HepG2 (cell line): Measurements from ENCODE around the gene ARFGEF3. TPM values are rescaled to one million over a fixed set of nuclear protein-coding genes. Genes with fewer than 3 reads are reported as not detected.
A peak's percentile ranks its signal among the peaks of the same experiment; 100 is the strongest.

ENCODE experiments used
- ATAC-seq: fragments of 200-7000 bp; cut with Tn5 transposase; 3 replicates; pipeline ENCODE4 v1.9.1; 2020; ENCODE audit warnings: mild to moderate bottlenecking, moderate library complexity
- BruUV-seq: library from RNA; stranded (reverse); fragments of 400-500 nt; replicated peaks from 2 replicates; lab custom pipeline; 2021; lab: Mats Ljungman, UMichigan
- CTCF ChIA-PET: fragments of 300-600 bp; formaldehyde crosslinking; extraction: SDS; loops from one replicate; lab custom pipeline; 2021; ENCODE audit warnings: low total read pairs, inconsistent platforms, low intra/inter-chr PET ratio; lab: Yijun Ruan, JAX
- POLR2A ChIA-PET: fragments of 350-600 bp; sonication (Branson Sonifier 250); formaldehyde crosslinking; loops from one replicate; lab custom pipeline; 2020; ENCODE audit warnings: antibody characterized with exemption, inconsistent platforms; lab: Yijun Ruan, JAX
- DNase-seq: peaks from one replicate; pipeline ENCODE4 v3.0.0-alpha.2; 2015; ENCODE audit warnings: low spot score
- FAIRE-seq: peaks from 3 replicates; lab custom pipeline; 2011; peaks lifted over from hg19 to GRCh38; lab: Jason Lieb, UNC
- H2AFZ ChIP-seq: one replicate; pipeline ENCODE4 v1.6.1; 2011; ENCODE audit warnings: low read length, inconsistent platforms
- H3K27ac ChIP-seq: fragments of 300-600 bp; 3 replicates; pipeline ENCODE4 v1.8.0; 2011; ENCODE audit warnings: mixed run types, mild to moderate bottlenecking, mixed read lengths, low read length, inconsistent platforms; ENCODE audit not compliant: insufficient read depth; ENCODE audit errors: extremely low read length
- H3K27me3 ChIP-seq, 2 experiments: fragments of 200-600 bp in 1 of 2; 2 replicates in 1 of 2; 3 replicates in 1 of 2; pipeline versions ENCODE4 v1.6.0 to v1.8.0; 2011; ENCODE audit warnings: low read length in 2 of 2, mild to moderate bottlenecking in 2 of 2, moderate library complexity in 2 of 2, inconsistent platforms in 1 of 2; ENCODE audit not compliant: insufficient read depth in 2 of 2, control insufficient read depth in 1 of 2
- H3K36me3 ChIP-seq, 2 experiments: fragments of 200-600 bp in 1 of 2; replicated peaks in 1 of 2; 2 replicates in 1 of 2; 3 replicates in 1 of 2; pipeline versions ENCODE4 v1.5.1 to v1.8.0; 2011; ENCODE audit warnings: low read length in 2 of 2, inconsistent platforms in 1 of 2; ENCODE audit not compliant: insufficient read depth in 2 of 2, control insufficient read depth in 1 of 2
- H3K4me1 ChIP-seq: 2 replicates; pipeline ENCODE4 v1.5.1; 2012; ENCODE audit warnings: low read length, inconsistent platforms; ENCODE audit not compliant: insufficient read depth
- H3K4me2 ChIP-seq: 2 replicates; pipeline ENCODE4 v1.6.0; 2011; ENCODE audit warnings: low read depth, low read length, inconsistent platforms
- H3K4me3 ChIP-seq, 3 experiments: fragments of 200-600 bp in 1 of 3; sonication (generic), shearing (Covaris generic) in 1 of 3; replicated peaks in 1 of 3; 2 replicates each; pipeline ENCODE4 v1.5.1; 2011 to 2016; ENCODE audit warnings: low read length in 3 of 3, inconsistent platforms in 2 of 3, low read depth in 2 of 3, mild to moderate bottlenecking in 2 of 3, control low read depth in 1 of 3, mixed read lengths in 1 of 3; ENCODE audit not compliant: insufficient read depth in 1 of 3
- H3K79me2 ChIP-seq: one replicate; pipeline ENCODE4 v1.6.1; 2011; ENCODE audit warnings: low read length, inconsistent platforms; ENCODE audit not compliant: insufficient read depth
- H3K9ac ChIP-seq: 2 replicates; pipeline ENCODE4 v1.6.0; 2011; ENCODE audit warnings: mild to moderate bottlenecking, low read depth, low read length, inconsistent platforms; ENCODE audit not compliant: insufficient read depth
- H3K9me3 ChIP-seq: 2 replicates; pipeline ENCODE4 v1.5.1; 2012; ENCODE audit warnings: mild to moderate bottlenecking, low read length
- H4K20me1 ChIP-seq: 2 replicates; pipeline ENCODE4 v1.6.0; 2011; ENCODE audit warnings: inconsistent platforms, mild to moderate bottlenecking, low read length, moderate library complexity; ENCODE audit not compliant: insufficient read depth
- ERF ChIP-seq: IDR thresholded peaks from 2 replicates; pipeline ENCODE4 v1.6.1; 2018; ENCODE audit warnings: missing biosample characterization, missing genetic modification reagents
- ETV6 ChIP-seq: sonication (generic); formaldehyde crosslinking; conservative IDR thresholded peaks from 2 replicates; pipeline ENCODE4 v1.4.0; 2020; ENCODE audit warnings: missing genetic modification reagents
- GRHL1 ChIP-seq: sonication (generic); formaldehyde crosslinking; conservative IDR thresholded peaks from 2 replicates; pipeline ENCODE4 v1.8.0; 2022; ENCODE audit warnings: missing genetic modification reagents
- IRF9 ChIP-seq: sonication (generic); formaldehyde crosslinking; IDR thresholded peaks from 2 replicates; pipeline ENCODE4 v1.8.0; 2022; ENCODE audit warnings: missing genetic modification reagents, mild to moderate bottlenecking, borderline replicate concordance
- MAZ ChIP-seq, 2 experiments: sonication (generic) in 1 of 2; formaldehyde crosslinking in 1 of 2; IDR thresholded peaks; 2 replicates each; pipeline versions ENCODE4 v1.5.0 to v1.6.1; 2012 to 2020; ENCODE audit warnings: low read depth in 2 of 2, mild to moderate bottlenecking in 2 of 2, borderline replicate concordance in 1 of 2, improper control_type of control experiment in 1 of 2, low read length in 1 of 2, missing genetic modification reagents in 1 of 2, moderate library complexity in 1 of 2
- SMC3 ChIP-seq: IDR thresholded peaks from 2 replicates; pipeline ENCODE4 v1.6.1; 2011; ENCODE audit warnings: low read length, improper control_type of control experiment
- ZBTB20 ChIP-seq: sonication (generic); formaldehyde crosslinking; IDR thresholded peaks from 2 replicates; pipeline ENCODE4 v1.8.1; 2023; ENCODE audit warnings: missing genetic modification reagents, low read depth, mild to moderate bottlenecking, borderline replicate concordance
- ZBTB38 ChIP-seq: sonication (generic); formaldehyde crosslinking; IDR thresholded peaks from 2 replicates; pipeline ENCODE4 v1.5.1; 2020; ENCODE audit warnings: mild to moderate bottlenecking, missing genetic modification reagents
- ZBTB8A ChIP-seq: sonication (generic); formaldehyde crosslinking; IDR thresholded peaks from 2 replicates; pipeline ENCODE4 v1.4.0; 2020; ENCODE audit warnings: mild to moderate bottlenecking, low read depth, missing genetic modification reagents, borderline replicate concordance
- ZFP36L1 ChIP-seq: sonication (generic); formaldehyde crosslinking; IDR thresholded peaks from 2 replicates; pipeline ENCODE4 v1.8.0; 2022; ENCODE audit warnings: mild to moderate bottlenecking, missing genetic modification reagents, moderate library complexity
- ZNF121 ChIP-seq: sonication (generic); formaldehyde crosslinking; IDR thresholded peaks from 2 replicates; pipeline ENCODE4 v1.5.0; 2020; ENCODE audit warnings: mild to moderate bottlenecking, missing genetic modification reagents
- ZNF558 ChIP-seq: sonication (generic); formaldehyde crosslinking; IDR thresholded peaks from 2 replicates; pipeline ENCODE4 v1.9.0; 2022; ENCODE audit warnings: mild to moderate bottlenecking, missing genetic modification reagents, borderline replicate concordance
- ZNF569 ChIP-seq: sonication (generic); formaldehyde crosslinking; IDR thresholded peaks from 2 replicates; pipeline ENCODE4 v1.5.0; 2020; ENCODE audit warnings: mild to moderate bottlenecking, missing genetic modification reagents, moderate library complexity, borderline replicate concordance
- ZNF841 ChIP-seq: sonication (generic); formaldehyde crosslinking; IDR thresholded peaks from 2 replicates; pipeline ENCODE4 v1.8.1; 2023; ENCODE audit warnings: missing genetic modification reagents, borderline replicate concordance
- WGBS: methylation state at CpG from one replicate; pipeline ENCODE4 v1.1.6; 2017; ENCODE audit warnings: low lambda C conversion rate; 5-methylcytosine and 5-hydroxymethylcytosine counted together
- in situ Hi-C: cut with HindIII; loops from 2 replicates; pipeline ENCODE4 v1.10.0; 2017; ENCODE audit warnings: low pct_unique_long_range_greater_than_20kb; ENCODE audit not compliant: extremely low pct_ligation_motif_present
- intact Hi-C: fragments of 100-400 bp; cut with micrococcal nuclease; formaldehyde crosslinking; loops from one replicate; pipeline ENCODE4 v1.10.0; 2022; ENCODE audit not compliant: unreplicated experiment
- polyA plus RNA-seq, 8 experiments: library from polyadenylated mRNA; depleted of rRNA in 3 of 8; stranded (reverse) in 7 of 8; unstranded in 1 of 8; fragments of >200 nt; fragmentation: Illumina TruSeq in 4 of 8; extraction: Trizol in 4 of 8; gene quantifications; 2 replicates each; pipeline versions ENCODE4 v1.2.1 to v1.2.3, GENCODE V29; 2011 to 2016; ENCODE audit warnings: low read depth in 4 of 8, missing spikeins in 1 of 8, mixed read lengths in 1 of 8; ENCODE audit not compliant: insufficient read depth in 1 of 8
- total RNA-seq, 5 experiments: library from RNA; depleted of rRNA; stranded (reverse); fragments of >200 nt; fragmentation: Illumina TruSeq; extraction: Trizol; gene quantifications; 2 replicates each; pipeline ENCODE4 v1.2.3, GENCODE V29; 2016; ENCODE audit warnings: low read depth in 1 of 5
- TF ChIP-seq, protein P1 (sequence below): sonication (generic); IDR thresholded peaks from 2 replicates; pipeline ENCODE4 v1.6.1; 2016; ENCODE audit warnings: low read depth, borderline replicate concordance
- TF ChIP-seq, protein P2 (sequence below): IDR thresholded peaks from 2 replicates; pipeline ENCODE4 v1.6.1; 2016; ENCODE audit warnings: missing compliant biosample characterization, missing genetic modification reagents, borderline replicate concordance
- TF ChIP-seq, protein P3 (sequence below): sonication (generic); formaldehyde crosslinking; IDR thresholded peaks from 2 replicates; pipeline ENCODE4 v1.4.0; 2020; ENCODE audit warnings: mild to moderate bottlenecking, missing genetic modification reagents

ARFGEF3 gene
- total and polyA plus RNA-seq, 2 of the 13 experiments (the other 11 are each of a cell fraction or from before 2014, with no cell fraction given) = 0.60 to 2.6 TPM

GRCh38 chr6:138129190-138129589, 32.5 kb upstream of the ARFGEF3 start:
- no peaks in the 10 kb centered on the region for H3K4me1 ChIP-seq
- no peak overlapping the region for H2AFZ ChIP-seq
- H3K79me2 ChIP-seq = no peaks in the 10 kb centered on the region
- H3K4me2 ChIP-seq = no peak overlapping the region
- BruUV-seq = no TSS peak
- 69% methylated on average over 8 of the region's 8 CpGs for WGBS
- no peak for FAIRE-seq
- no peaks in the 10 kb centered on the region for H3K9me3 ChIP-seq
- DNase-seq = peak; percentile 27
- no peaks in the 10 kb centered on the region for H4K20me1 ChIP-seq
- in situ Hi-C loops = no loop called here
- ChIA-PET POLR2A (no interaction called here), CTCF (no interaction called here)
- peak; percentile 98 for ATAC-seq
- no peak overlapping the region for H3K4me3 ChIP-seq
- no peak overlapping the region for H3K27ac ChIP-seq
- no peak overlapping the region for H3K9ac ChIP-seq
- H3K27me3 ChIP-seq = no peaks in the 10 kb centered on the region
- intact Hi-C loops = no loop called here
- H3K36me3 ChIP-seq = no peaks in the 10 kb centered on the region
- TF ChIP-seq ZBTB20 (CRISPR knock-in tag) (no peak), ZFP36L1 (0 out of 2 replicates have a peak, but pooled peaks have one; percentile 40), MAZ (IDR thresholded peaks at IDR 0.05; ENCODE audit: borderline replicate concordance, low read depth, low read length) (no peak), MAZ (CRISPR knock-in tag; IDR thresholded peaks at IDR 0.05; ENCODE audit: low read depth) (no peak), ZBTB38 (CRISPR knock-in tag) (no peak), ZNF558 (CRISPR knock-in tag) (no peak), ETV6 (no peak), ZNF569 (CRISPR knock-in tag) (no peak), ZNF841 (CRISPR knock-in tag) (no peak), ZNF121 (CRISPR knock-in tag) (peak; percentile 16; the same call in 1 of the 2 replicates), ZBTB8A (no peak), IRF9 (CRISPR knock-in tag) (0 out of 2 replicates have a peak, but pooled peaks have one; percentile 29), GRHL1 (CRISPR knock-in tag) (no peak), ERF (CRISPR knock-in tag) (no peak), SMC3 (peak; percentile 51; the same call in 1 of the 2 replicates)
- TF ChIP-seq, protein P1, sequence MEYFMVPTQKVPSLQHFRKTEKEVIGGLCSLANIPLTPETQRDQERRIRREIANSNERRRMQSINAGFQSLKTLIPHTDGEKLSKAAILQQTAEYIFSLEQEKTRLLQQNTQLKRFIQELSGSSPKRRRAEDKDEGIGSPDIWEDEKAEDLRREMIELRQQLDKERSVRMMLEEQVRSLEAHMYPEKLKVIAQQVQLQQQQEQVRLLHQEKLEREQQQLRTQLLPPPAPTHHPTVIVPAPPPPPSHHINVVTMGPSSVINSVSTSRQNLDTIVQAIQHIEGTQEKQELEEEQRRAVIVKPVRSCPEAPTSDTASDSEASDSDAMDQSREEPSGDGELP = peak; percentile 65; the same call in 1 of the 2 replicates
- TF ChIP-seq, protein P2, sequence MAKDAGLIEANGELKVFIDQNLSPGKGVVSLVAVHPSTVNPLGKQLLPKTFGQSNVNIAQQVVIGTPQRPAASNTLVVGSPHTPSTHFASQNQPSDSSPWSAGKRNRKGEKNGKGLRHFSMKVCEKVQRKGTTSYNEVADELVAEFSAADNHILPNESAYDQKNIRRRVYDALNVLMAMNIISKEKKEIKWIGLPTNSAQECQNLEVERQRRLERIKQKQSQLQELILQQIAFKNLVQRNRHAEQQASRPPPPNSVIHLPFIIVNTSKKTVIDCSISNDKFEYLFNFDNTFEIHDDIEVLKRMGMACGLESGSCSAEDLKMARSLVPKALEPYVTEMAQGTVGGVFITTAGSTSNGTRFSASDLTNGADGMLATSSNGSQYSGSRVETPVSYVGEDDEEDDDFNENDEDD (CRISPR knock-in tag) = no peak
- TF ChIP-seq, protein P3, sequence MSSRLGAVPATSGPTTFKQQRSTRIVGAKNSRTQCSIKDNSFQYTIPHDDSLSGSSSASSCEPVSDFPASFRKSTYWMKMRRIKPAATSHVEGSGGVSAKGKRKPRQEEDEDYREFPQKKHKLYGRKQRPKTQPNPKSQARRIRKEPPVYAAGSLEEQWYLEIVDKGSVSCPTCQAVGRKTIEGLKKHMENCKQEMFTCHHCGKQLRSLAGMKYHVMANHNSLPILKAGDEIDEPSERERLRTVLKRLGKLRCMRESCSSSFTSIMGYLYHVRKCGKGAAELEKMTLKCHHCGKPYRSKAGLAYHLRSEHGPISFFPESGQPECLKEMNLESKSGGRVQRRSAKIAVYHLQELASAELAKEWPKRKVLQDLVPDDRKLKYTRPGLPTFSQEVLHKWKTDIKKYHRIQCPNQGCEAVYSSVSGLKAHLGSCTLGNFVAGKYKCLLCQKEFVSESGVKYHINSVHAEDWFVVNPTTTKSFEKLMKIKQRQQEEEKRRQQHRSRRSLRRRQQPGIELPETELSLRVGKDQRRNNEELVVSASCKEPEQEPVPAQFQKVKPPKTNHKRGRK (CRISPR knock-in tag) = no peak
